Hematopoietic multipotent progenitor cell (in vitro differentiated cells): ENCODE results near the gene ARHGEF1. TPM values are rescaled to one million over a fixed set of nuclear protein-coding genes. Genes with fewer than 3 reads are reported as not detected.
"Not testable (repeated sequence)": the region's sequence is repeated elsewhere in the genome, so short reads cannot be mapped to it uniquely, and the experiment has no call there.

Experiments used
- DNase-seq, 3 donors: peaks; one replicate each; pipeline ENCODE4 v3.0.0-alpha.2; 2011 to 2015; ENCODE audit warnings: low read depth in 2 of 3, low spot score in 2 of 3
- total RNA-seq: library from RNA; depleted of rRNA; stranded (reverse); fragments of >200 nt; gene quantifications from one replicate; pipeline ENCODE4 v1.2.3, GENCODE V29; 2012

Gene ARHGEF1
- total RNA-seq, 1 donor, result 74.6 TPM

- no peak for DNase-seq
Measured at GRCh38 chr19:41862445-41862986, 20.5 kb upstream of the ARHGEF1 start.

DNA sequence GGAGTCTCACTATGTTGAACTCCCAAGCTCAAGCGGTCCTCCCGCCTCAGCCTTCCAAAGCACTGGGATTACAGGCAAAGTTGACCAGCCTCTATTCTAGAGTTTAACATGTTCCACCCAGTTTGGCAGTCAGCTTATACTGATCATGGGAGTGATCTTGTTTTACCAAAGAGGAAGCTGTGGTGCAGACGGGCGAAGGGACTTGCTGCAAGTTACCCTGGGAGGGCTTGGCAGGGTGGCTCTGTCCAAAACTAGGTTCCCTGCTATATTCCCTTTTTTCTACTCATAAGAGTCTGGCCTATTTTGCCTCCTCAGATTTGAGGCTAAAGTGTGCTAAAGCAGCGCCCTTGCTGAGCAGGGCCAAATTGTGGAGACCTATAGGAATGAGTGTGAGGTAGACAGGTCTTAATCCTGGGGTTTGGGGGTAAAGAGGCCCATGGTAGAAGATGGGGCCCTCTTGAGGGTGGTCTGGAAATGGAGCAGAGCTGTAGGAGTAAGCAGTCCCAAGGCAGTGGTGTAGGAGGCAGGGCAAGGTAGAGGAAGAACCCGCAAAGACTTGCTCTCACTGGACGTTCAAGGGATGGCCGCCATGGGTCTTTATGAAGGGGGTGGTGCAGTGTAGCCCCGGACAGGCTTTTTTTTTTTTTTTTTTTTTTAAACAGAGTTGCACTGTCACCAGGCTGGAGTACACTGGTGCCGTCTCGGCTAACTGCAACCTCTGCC is 19.6 kb upstream of the ARHGEF1 start:
- peak in 1 of 3 donors; percentile 45 for DNase-seq

DNA sequence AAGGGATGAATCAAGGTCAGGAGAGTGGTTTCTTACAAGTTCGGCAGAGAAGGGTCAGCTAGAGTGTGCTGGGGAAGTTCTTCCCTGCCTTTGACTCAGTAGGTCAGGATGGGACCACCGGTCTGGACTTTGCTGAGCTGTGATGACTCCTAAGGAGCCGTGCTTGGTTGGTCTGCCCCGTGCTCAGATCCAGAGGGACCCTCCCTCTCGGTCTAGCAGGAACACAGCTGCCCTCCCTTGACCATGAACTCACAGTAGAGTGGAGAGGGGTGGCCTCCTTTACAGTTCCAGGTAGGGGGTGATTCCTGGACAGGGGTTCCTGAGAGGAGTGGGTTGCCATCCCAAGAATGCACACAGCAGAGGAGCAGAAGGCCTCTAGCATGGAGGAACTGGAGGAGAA is 18.6 kb upstream of the ARHGEF1 start:
- DNase-seq, result no peak

DNA sequence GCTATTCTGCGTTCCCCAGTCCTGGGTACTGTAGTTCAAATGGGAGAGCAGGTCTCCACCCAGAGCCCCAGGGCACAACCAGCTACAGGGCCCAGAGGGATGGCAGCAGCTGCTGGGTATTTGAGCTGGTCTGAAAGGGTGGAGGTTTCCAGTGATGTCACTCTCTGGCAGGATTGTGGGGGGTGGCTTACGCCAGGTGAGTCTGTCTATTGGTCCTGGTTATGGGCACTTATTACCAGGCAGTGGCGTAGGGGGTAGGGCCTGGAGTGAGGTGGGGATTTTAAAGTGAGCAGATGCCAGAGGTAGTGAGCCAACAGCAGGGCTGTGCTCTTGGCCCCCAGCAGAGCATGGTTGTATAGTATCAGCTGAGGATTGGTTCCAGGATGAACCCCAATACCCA is 16.7 kb upstream of the ARHGEF1 start:
- DNase-seq, result no peak

GRCh38 chr19:41868120-41868988 is 14.6 kb upstream of the ARHGEF1 start:
- DNase-seq, result no peak

DNA sequence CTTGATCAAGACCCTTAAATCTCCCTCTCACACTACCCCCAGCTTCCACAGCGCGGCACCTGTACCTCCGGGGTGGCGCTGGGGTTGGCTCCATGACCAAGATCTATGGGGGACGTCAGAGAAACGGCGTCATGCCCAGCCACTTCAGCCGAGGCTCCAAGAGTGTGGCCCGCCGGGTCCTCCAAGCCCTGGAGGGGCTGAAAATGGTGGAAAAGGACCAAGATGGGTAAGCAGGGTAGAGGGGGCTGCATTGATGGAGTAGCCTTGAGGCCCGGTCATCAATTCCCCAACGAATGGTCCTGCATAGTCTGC is 14.0 kb upstream of the ARHGEF1 start:
- DNase-seq, result no peak

GRCh38 chr19:41869374-41869955 is 13.5 kb upstream of the ARHGEF1 start:
- DNase-seq, result no peak

DNA sequence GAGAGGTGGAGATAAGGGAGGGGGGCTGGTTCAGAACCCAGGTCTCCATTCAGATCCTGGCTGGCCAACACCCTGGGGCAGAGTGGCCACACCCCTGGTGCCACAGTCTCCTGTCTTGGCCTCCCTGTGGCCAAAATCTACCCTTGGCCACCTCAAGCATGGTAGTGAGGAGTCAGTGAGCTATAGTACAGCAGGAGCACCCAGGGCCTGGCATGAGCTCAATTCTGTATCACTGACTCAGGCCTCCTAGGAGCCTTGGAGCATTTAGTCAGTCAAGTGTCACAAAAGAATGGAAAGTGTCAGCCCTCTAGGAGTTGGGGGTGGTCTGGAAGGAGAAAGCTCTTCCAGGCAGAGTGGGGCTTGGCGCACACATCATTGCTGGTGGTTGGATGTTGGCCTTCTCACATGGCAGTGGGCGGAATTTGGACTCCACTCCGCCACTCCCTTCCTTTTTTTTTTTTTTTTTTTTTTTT is 12.5 kb upstream of the ARHGEF1 start:
- no peak for DNase-seq

DNA sequence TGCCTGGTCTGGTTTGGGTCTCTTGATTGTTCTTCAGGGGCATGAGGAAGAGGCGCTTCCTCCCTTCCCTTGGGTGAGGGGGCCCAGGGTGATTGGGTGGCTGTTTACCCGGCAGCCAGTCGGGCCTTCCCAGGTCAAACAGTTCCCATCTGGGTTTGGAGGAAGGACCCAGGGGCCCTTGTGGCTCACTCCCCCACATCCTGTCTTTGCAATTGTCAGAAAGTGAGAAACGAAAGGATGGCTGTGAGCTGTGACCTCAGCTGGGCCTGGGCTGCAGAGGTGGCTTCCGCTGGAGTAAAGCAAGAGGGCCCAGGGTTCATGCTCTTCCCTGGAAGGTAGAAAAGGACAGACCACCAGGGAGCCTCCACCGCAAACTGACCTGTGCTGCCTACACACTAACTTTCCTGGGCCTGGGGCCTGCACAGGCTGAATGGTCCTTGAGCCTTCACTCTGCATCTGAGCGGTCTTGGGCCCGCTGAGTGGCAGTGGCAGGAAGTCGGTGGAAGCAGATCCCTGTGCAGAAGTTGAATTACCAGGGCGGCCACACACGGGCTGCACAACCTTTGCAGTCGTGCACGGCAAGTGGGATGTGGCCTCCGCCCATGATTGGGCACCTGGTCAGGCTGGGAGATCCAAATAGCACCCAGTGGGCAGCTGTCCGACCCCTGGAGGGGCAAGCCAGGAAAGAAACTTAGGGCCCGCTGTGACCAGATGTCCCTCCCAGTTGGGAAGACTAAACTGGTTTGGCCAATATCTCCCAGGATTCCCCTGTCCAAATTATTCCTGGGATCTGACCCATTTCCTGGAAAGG is 11.2 kb upstream of the ARHGEF1 start:
- DNase-seq, result peak; percentile 37 to 73 (median 67)

DNA sequence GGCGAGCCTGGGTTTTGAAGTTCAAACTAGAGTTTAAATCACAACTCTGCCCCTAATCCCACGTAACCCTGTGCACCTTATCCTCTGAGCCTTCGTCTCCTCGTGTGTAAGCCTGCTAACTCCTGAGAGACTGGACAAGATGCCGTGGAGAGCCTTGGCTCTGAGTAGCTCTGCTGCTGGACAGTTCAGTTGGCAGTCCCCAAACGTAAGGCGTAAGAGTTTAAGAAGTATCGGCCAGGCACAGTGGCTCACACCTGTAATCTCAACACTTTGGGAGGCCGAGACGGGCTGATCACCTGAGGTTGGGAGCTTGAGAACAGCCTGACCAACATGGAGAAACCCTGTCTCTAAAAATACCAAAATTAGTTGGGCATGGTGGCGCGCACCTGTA is 10.6 kb upstream of the ARHGEF1 start:
- no peak for DNase-seq

DNA sequence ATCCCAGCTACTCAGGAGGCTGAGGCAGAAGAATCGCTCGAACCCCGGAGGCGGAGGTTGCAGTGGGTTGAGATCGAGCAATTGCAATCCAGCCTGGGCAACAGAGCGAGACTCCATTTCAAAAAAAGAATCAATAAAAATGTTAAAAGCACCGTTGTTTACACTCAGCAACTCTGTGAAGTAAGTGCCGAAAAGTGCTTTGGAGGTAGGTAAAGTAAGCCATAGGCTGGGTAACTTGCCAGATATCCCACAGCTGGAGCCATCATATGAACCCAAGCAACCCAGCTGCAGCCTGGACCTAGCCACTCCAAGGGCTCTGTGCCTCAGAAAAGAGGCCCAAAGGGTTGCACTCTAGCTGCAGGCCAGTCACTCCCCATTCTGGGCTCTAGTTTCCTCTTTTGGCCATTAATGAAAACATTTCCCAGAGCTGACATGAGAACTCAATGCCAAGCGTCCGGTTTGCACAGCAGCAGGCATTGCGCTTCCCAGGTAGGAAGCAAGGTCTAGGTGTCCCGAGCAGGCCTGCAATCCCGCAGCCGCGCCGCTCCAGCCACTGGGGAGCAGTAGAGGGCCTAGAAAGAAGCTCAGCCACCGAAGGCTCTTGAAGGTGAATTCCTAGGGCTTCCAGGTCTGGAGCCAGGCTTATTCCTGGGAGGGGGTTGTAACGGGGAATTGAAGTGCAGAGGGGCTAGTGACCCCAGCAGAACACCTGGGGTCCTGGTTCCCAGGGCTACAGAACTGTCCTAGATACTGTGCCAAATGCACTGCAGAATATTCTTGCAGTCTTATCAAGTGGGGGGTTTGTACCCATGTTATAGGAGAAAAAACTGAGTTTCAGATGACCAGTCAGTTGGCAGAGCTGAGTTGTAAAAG is 10.0 kb upstream of the ARHGEF1 start:
- DNase-seq, result peak in 2 of 3 donors; percentile 47 to 60

- DNase-seq, result not testable (repeated sequence)
Measured at GRCh38 chr19:41875973-41876372, 7.0 kb upstream of the ARHGEF1 start.

GRCh38 chr19:41876847-41877832 is 5.8 kb upstream of the ARHGEF1 start, which contains the start of gene CD79A:
Gene CD79A (plus strand): TSS chr19:41877279. CDS start chr19:41877305, 26 bp downstream.
- peak in 2 of 3 donors; percentile 78 to 85 for DNase-seq

- DNase-seq, result no peak
Measured at GRCh38 chr19:41877916-41878905, 4.8 kb upstream of the ARHGEF1 start.

GRCh38 chr19:41879080-41879479 is 3.9 kb upstream of the ARHGEF1 start:
- no peak for DNase-seq

DNA sequence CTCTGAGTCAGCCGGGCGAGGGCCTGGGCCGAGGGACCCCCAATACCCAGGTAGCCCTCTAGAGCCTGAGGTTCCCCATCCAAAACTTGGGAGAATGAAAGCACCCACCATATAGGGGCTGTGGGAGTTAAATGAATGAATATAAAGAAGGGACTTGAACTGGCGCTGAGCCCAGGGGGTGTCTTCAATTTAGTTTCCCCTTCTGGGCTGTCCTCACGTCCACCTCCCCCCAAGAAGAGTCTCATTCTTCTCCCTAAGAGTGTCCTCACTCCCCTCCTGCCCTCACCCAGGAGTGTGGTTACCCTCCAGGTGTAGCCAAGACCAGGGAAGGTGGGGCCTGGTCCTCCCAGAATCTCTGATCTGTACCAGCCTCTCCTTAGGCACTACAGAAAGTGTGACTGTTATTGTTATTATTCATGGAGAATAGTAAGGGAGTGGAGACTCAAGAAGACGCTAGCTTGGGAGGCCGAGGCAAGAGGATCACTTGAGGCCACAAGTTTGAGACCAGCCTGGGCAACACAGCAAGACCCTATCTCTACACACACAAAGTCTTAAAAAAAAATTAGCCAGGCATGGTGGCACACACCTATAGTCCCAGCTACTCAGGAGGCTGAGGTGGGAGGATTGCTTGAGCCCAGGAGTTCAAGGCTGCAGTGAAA is 3.2 kb upstream of the ARHGEF1 start:
- DNase-seq, result no peak

GRCh38 chr19:41880329-41880708 is 2.7 kb upstream of the ARHGEF1 start:
- DNase-seq, result no peak
